Measurements from ENCODE around the gene GCAT. TPM values are rescaled to one million over a fixed set of nuclear protein-coding genes. Genes with fewer than 3 reads are reported as not detected.

GCAT gene
- total and polyA plus RNA-seq, 2 of the 4 experiments (the other 2 are of a cell fraction): 20.6 to 32.3 TPM

GRCh38 chr22:37811867-37812266 lies 4.1 kb downstream of the GCAT start:
- no TSS peak for BruUV-seq (replicated peaks)
- CTCF ChIA-PET: interaction anchor here (0.7 kb wide), 1 partner anchor 848 kb away, joined by 3 read pairs; no protein-coding TSS in a partner anchor
- ATAC-seq (ENCODE audit: low read depth): no peak

More at GRCh38 chr22:37811867-37812266, 4.1 kb downstream of the GCAT start:
- dilution Hi-C loops (cut with HindIII; ENCODE audit: low sequenced_read_pairs, unreplicated experiment): no loop called here
- Histone ChIP-seq H4K20me1 (ENCODE audit: insufficient read depth, low read length) (peaks cover 3% of the 10 kb centered on the region; the same call in 1 of the 2 replicates), H3K4ac (ENCODE audit: low read depth, low read length) (no peak overlapping the region), H3K79me1 (ENCODE audit: low read depth in 1 of 2, low read length in 2 of 2) (peaks cover under 1 to 29% of the 10 kb centered on the region in 2 experiments; a peak in 3 of 4 replicates), H2AK5ac (ENCODE audit: low read depth, low read length) (no peak overlapping the region), H3K9ac (ENCODE audit: low read depth, low read length) (no peak overlapping the region), H3K9me1 (ENCODE audit: insufficient read depth, low read length) (no peaks in the 10 kb centered on the region), H3K4me2 (ENCODE audit: low read depth, low read length) (no peak overlapping the region), H3K27me3 (ENCODE audit: control insufficient read depth, insufficient read depth, low read length) (no peaks in the 10 kb centered on the region), H2AFZ (replicated peaks; ENCODE audit: low read length, poor library complexity) (no peak overlapping the region), H3K4me1 (ENCODE audit: control insufficient read depth, insufficient read depth, low read length) (no peaks in the 10 kb centered on the region), H2BK5ac (ENCODE audit: low read depth, low read length, poor library complexity, severe bottlenecking) (no peak overlapping the region), H4K5ac (ENCODE audit: low read depth, low read length) (no peak overlapping the region), H4K91ac (ENCODE audit: insufficient read depth, low read depth, low read length) (no peak overlapping the region), H3K56ac (ENCODE audit: extremely low read depth, insufficient read depth, low read length) (no peak overlapping the region), H2AK9ac (replicated peaks; ENCODE audit: low read depth, low read length, poor library complexity) (no peak overlapping the region), H3K36me3 (ENCODE audit: control insufficient read depth, insufficient read depth, low read length) (peaks cover 7% of the 10 kb centered on the region; the same call in 1 of the 2 replicates), H3K27ac (ENCODE audit: insufficient read depth, low read length) (no peak overlapping the region), H3K14ac (replicated peaks; ENCODE audit: low read depth, low read length) (no peak overlapping the region), H3K23ac (ENCODE audit: low read depth, low read length) (no peak overlapping the region), H2BK15ac (ENCODE audit: low read depth, low read length) (no peak overlapping the region), H2BK120ac (ENCODE audit: low read depth, low read length) (no peak overlapping the region), H3K18ac (ENCODE audit: low read depth, low read length) (no peak overlapping the region), H2BK20ac (ENCODE audit: low read depth, low read length) (no peak overlapping the region), H3K9me3 (ENCODE audit: control insufficient read depth, insufficient read depth, low read length) (no peaks in the 10 kb centered on the region), H4K8ac (ENCODE audit: low read depth in 2 of 2, low read length in 2 of 2) (no peak overlapping the region), H3K4me3 (ENCODE audit: insufficient read depth, low read depth, low read length) (no peak overlapping the region)
- no peak for DNase-seq
- in situ Hi-C loops (cut with MboI; ENCODE audit: low sequenced_read_pairs): no loop called here
- POLR2A ChIA-PET (ENCODE audit: unreplicated experiment): no interaction called here
- WGBS, 2 experiments (ENCODE audit: extremely low coverage in 2 of 2, insufficient read length in 1 of 2): no CpG with 5 or more reads among the region's 2 CpGs
- TF ChIP-seq FOS (IDR thresholded peaks at IDR 0.05; ENCODE audit: low read depth, low read length) (no peak), RCOR1 (IDR thresholded peaks at IDR 0.05; ENCODE audit: insufficient replicate concordance, low read length) (no peak), BHLHE40 (IDR thresholded peaks at IDR 0.05; ENCODE audit: low read depth, low read length) (no peak), RFX5 (IDR thresholded peaks at IDR 0.05; ENCODE audit: low read depth, low read length) (no peak), POLR2A (IDR thresholded peaks at IDR 0.05; ENCODE audit: low read depth, low read length) (no peak), NFE2L2 (IDR thresholded peaks at IDR 0.05; ENCODE audit: low read depth, low read length) (no peak), CHD1 (IDR thresholded peaks at IDR 0.05; ENCODE audit: low read depth, low read length) (no peak), MXI1 (IDR thresholded peaks at IDR 0.05; ENCODE audit: borderline replicate concordance, low read depth, low read length) (no peak), MAFK (IDR thresholded peaks at IDR 0.05; ENCODE audit: low read depth, low read length) (no peak), SMC3 (IDR thresholded peaks at IDR 0.05; ENCODE audit: low read depth, low read length) (no peak), MAZ (IDR thresholded peaks at IDR 0.05; ENCODE audit: borderline replicate concordance, low read depth, low read length) (no peak), RAD21 (IDR thresholded peaks at IDR 0.05; ENCODE audit: low read length) (no peak), CEBPB (IDR thresholded peaks at IDR 0.05; ENCODE audit: low read depth, low read length) (no peak)
- TF ChIP-seq, protein P1, sequence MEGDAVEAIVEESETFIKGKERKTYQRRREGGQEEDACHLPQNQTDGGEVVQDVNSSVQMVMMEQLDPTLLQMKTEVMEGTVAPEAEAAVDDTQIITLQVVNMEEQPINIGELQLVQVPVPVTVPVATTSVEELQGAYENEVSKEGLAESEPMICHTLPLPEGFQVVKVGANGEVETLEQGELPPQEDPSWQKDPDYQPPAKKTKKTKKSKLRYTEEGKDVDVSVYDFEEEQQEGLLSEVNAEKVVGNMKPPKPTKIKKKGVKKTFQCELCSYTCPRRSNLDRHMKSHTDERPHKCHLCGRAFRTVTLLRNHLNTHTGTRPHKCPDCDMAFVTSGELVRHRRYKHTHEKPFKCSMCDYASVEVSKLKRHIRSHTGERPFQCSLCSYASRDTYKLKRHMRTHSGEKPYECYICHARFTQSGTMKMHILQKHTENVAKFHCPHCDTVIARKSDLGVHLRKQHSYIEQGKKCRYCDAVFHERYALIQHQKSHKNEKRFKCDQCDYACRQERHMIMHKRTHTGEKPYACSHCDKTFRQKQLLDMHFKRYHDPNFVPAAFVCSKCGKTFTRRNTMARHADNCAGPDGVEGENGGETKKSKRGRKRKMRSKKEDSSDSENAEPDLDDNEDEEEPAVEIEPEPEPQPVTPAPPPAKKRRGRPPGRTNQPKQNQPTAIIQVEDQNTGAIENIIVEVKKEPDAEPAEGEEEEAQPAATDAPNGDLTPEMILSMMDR (conservative IDR thresholded peaks at IDR 0.05; ENCODE audit: low read depth, low read length): no peak
- TF ChIP-seq, protein P2, sequence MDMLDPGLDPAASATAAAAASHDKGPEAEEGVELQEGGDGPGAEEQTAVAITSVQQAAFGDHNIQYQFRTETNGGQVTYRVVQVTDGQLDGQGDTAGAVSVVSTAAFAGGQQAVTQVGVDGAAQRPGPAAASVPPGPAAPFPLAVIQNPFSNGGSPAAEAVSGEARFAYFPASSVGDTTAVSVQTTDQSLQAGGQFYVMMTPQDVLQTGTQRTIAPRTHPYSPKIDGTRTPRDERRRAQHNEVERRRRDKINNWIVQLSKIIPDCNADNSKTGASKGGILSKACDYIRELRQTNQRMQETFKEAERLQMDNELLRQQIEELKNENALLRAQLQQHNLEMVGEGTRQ (IDR thresholded peaks at IDR 0.05; ENCODE audit: low read depth, low read length): no peak
- TF ChIP-seq, protein P3, sequence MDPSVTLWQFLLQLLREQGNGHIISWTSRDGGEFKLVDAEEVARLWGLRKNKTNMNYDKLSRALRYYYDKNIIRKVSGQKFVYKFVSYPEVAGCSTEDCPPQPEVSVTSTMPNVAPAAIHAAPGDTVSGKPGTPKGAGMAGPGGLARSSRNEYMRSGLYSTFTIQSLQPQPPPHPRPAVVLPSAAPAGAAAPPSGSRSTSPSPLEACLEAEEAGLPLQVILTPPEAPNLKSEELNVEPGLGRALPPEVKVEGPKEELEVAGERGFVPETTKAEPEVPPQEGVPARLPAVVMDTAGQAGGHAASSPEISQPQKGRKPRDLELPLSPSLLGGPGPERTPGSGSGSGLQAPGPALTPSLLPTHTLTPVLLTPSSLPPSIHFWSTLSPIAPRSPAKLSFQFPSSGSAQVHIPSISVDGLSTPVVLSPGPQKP (IDR thresholded peaks at IDR 0.05; ENCODE audit: borderline replicate concordance, low read depth, low read length): no peak
- intact Hi-C loops (cut with micrococcal nuclease): no loop called here

All from IMR-90 (cell line).